Endothelial cell of umbilical vein (primary cell): ENCODE results near the gene OXNAD1. TPM values are rescaled to one million over a fixed set of nuclear protein-coding genes. Genes with fewer than 3 reads are reported as not detected.

ENCODE experiments used
- BruUV-seq: library from RNA; stranded (reverse); fragments of 400-500 nt; replicated peaks from 2 replicates; lab custom pipeline; 2021; lab: Mats Ljungman, UMichigan
- CTCF ChIA-PET: fragments of 300-600, 350-600 bp; sonication (Branson Sonifier 250); formaldehyde crosslinking; loops from one replicate; lab custom pipeline; 2021; ENCODE audit warnings: antibody characterized with exemption, inconsistent platforms; lab: Charles Lee
- POLR2A ChIA-PET: fragments of 300-600, 350-600 bp; sonication (Branson Sonifier 250); formaldehyde crosslinking; loops from one replicate; lab custom pipeline; 2021; ENCODE audit warnings: antibody characterized with exemption, inconsistent platforms; lab: Charles Lee
- DNase-seq: peaks from one replicate; pipeline ENCODE4 v3.0.0-alpha.2; 2011; ENCODE audit warnings: low read depth, low spot score
- FAIRE-seq: peaks from 2 replicates; lab custom pipeline; 2011; peaks lifted over from hg19 to GRCh38; lab: Jason Lieb, UNC
- H2AFZ ChIP-seq: 2 replicates; pipeline ENCODE4 v1.6.0; 2012; ENCODE audit warnings: low read depth, low read length, control low read depth, inconsistent platforms
- H3K27ac ChIP-seq: 2 replicates; pipeline ENCODE4 v1.5.1; 2011; ENCODE audit warnings: low read depth, mild to moderate bottlenecking, control low read depth, low read length, moderate library complexity; ENCODE audit not compliant: insufficient read depth
- H3K27me3 ChIP-seq, 2 experiments: 2 replicates each; pipeline versions ENCODE4 v1.6.0 to v1.6.1; 2011; ENCODE audit warnings: low read length in 2 of 2, mixed read lengths in 1 of 2; ENCODE audit not compliant: control insufficient read depth in 2 of 2, insufficient read depth in 2 of 2
- H3K36me3 ChIP-seq, 2 experiments: 2 replicates in 1 of 2; 3 replicates in 1 of 2; pipeline ENCODE4 v1.5.1; 2011; ENCODE audit warnings: low read length in 2 of 2, mild to moderate bottlenecking in 1 of 2, moderate library complexity in 1 of 2; ENCODE audit not compliant: control insufficient read depth in 2 of 2, insufficient read depth in 2 of 2; ENCODE audit errors: extremely low read depth in 1 of 2
- H3K4me1 ChIP-seq: 3 replicates; pipeline ENCODE4 v1.5.1; 2011; ENCODE audit warnings: mild to moderate bottlenecking, low read length; ENCODE audit not compliant: control insufficient read depth, insufficient read depth; ENCODE audit errors: extremely low read depth
- H3K4me2 ChIP-seq: 2 replicates; pipeline ENCODE4 v1.6.1; 2011; ENCODE audit warnings: low read length, control low read depth, mixed read lengths; ENCODE audit not compliant: insufficient read depth
- H3K4me3 ChIP-seq, 3 experiments: fragments of 200-600 bp in 1 of 3; sonication (generic), shearing (Covaris generic) in 1 of 3; replicated peaks in 1 of 3; 2 replicates each; pipeline ENCODE4 v1.5.1; 2011 to 2016; ENCODE audit warnings: control low read depth in 3 of 3, low read length in 3 of 3, mild to moderate bottlenecking in 2 of 3, inconsistent platforms in 1 of 3, low read depth in 1 of 3, moderate library complexity in 1 of 3; ENCODE audit not compliant: insufficient read depth in 1 of 3
- H3K79me2 ChIP-seq: 2 replicates; pipeline ENCODE4 v1.6.0; 2012; ENCODE audit warnings: low read length, inconsistent platforms; ENCODE audit not compliant: control insufficient read depth, insufficient read depth
- H3K9ac ChIP-seq: replicated peaks from 2 replicates; pipeline ENCODE3; 2011; ENCODE audit warnings: low read length, control low read depth; ENCODE audit not compliant: insufficient read depth; ENCODE audit errors: extremely low read depth
- H3K9me1 ChIP-seq: replicated peaks from 3 replicates; pipeline ENCODE4 v1.6.0; 2011; ENCODE audit warnings: mild to moderate bottlenecking, low read length; ENCODE audit not compliant: control insufficient read depth, insufficient read depth; ENCODE audit errors: extremely low read depth
- H3K9me3 ChIP-seq: replicated peaks from 2 replicates; pipeline ENCODE4 v1.5.1; 2012; ENCODE audit warnings: low read length, inconsistent platforms; ENCODE audit not compliant: control insufficient read depth, insufficient read depth
- H4K20me1 ChIP-seq: replicated peaks from 2 replicates; pipeline ENCODE3; 2011; ENCODE audit warnings: mild to moderate bottlenecking, low read length; ENCODE audit not compliant: control insufficient read depth, insufficient read depth; ENCODE audit errors: extremely low read depth
- CTCF ChIP-seq, 2 donors: IDR thresholded peaks; 1 replicate in 1 of 2; 2 replicates in 1 of 2; pipeline ENCODE4 v1.5.1; 2011; ENCODE audit warnings: low read length in 2 of 2, mild to moderate bottlenecking in 2 of 2, moderate library complexity in 2 of 2, control low read depth in 1 of 2, inconsistent platforms in 1 of 2, low read depth in 1 of 2; ENCODE audit not compliant: insufficient read depth in 1 of 2; ENCODE audit errors: extremely low read depth in 1 of 2
- EZH2 ChIP-seq: IDR thresholded peaks from 2 replicates; pipeline ENCODE4 v1.6.1; 2012; ENCODE audit warnings: borderline replicate concordance, low read depth, mild to moderate bottlenecking, moderate library complexity, low read length, inconsistent platforms; ENCODE audit not compliant: severe bottlenecking
- FOS ChIP-seq: IDR thresholded peaks from 2 replicates; pipeline ENCODE4 v1.6.1; 2011; ENCODE audit warnings: mild to moderate bottlenecking, low read length, moderate library complexity, borderline replicate concordance; ENCODE audit not compliant: insufficient read depth
- GATA2 ChIP-seq: IDR thresholded peaks from 2 replicates; pipeline ENCODE4 v1.7.0; 2011; ENCODE audit warnings: low read depth, mild to moderate bottlenecking, moderate library complexity, mixed read lengths, low read length; ENCODE audit not compliant: insufficient read length, insufficient read depth
- JUN ChIP-seq: IDR thresholded peaks from 2 replicates; pipeline ENCODE4 v1.6.1; 2011; ENCODE audit warnings: borderline replicate concordance, low read depth; ENCODE audit not compliant: insufficient read length, insufficient read depth
- MAX ChIP-seq: IDR thresholded peaks from 2 replicates; pipeline ENCODE4 v1.6.1; 2011; ENCODE audit not compliant: insufficient read depth, insufficient read length
- MYC ChIP-seq: IDR thresholded peaks from one replicate; pipeline ENCODE4 v1.6.1; 2011; ENCODE audit warnings: mild to moderate bottlenecking, low read depth, low read length
- POLR2A ChIP-seq: IDR thresholded peaks from 2 replicates; pipeline ENCODE4 v1.6.1; 2012; ENCODE audit warnings: low read depth, mild to moderate bottlenecking, control low read depth, low read length
- POLR2AphosphoS5 ChIP-seq: IDR thresholded peaks from 2 replicates; pipeline ENCODE4 v1.6.1; 2012; ENCODE audit warnings: low read depth, mild to moderate bottlenecking, control low read depth, low read length, moderate library complexity; ENCODE audit not compliant: insufficient read depth
- dilution Hi-C: fragments of 300-500 bp; cut with MboI; formaldehyde crosslinking; loops from one replicate; pipeline ENCODE4 v1.15.0; 2019; ENCODE audit warnings: low sequenced_read_pairs; ENCODE audit not compliant: extremely low pct_ligation_motif_present
- intact Hi-C: fragments of 100-400 bp; cut with micrococcal nuclease; formaldehyde crosslinking; loops from one replicate; pipeline ENCODE4 v1.10.0; 2022
- polyA plus RNA-seq, 4 experiments: library from polyadenylated mRNA; depleted of rRNA in 3 of 4; stranded (reverse) in 3 of 4; unstranded in 1 of 4; fragments of >200 nt; gene quantifications; 2 replicates each; pipeline versions ENCODE4 v1.2.1 to v1.2.3, GENCODE V29; 2011 to 2012; ENCODE audit warnings: missing spikeins in 1 of 4
- total RNA-seq: library from RNA; stranded (reverse); gene quantifications from 2 replicates; pipeline ENCODE4 v1.2.3, GENCODE V29; 2021

The OXNAD1 gene
- total and polyA plus RNA-seq, 2 donors (not counting 3 experiments of a cell fraction or from before 2014, with no cell fraction given) = 5.5 to 9.7 TPM

- FAIRE-seq (no peak), DNase-seq (no peak)
- no peak for TF ChIP-seq FOS
- no TSS peak for BruUV-seq
- dilution Hi-C loops (no loop called here), intact Hi-C loops (no loop called here)
- Histone ChIP-seq H3K9me3 (no peaks in the 10 kb centered on the region), H3K4me3 (no peak overlapping the region), H3K9ac (no peak overlapping the region), H3K9me1 (no peaks in the 10 kb centered on the region), H4K20me1 (no peaks in the 10 kb centered on the region), H3K79me2 (no peaks in the 10 kb centered on the region), H2AFZ (no peak overlapping the region), H3K27ac (no peak overlapping the region), H3K27me3 (no peaks in the 10 kb centered on the region), H3K36me3 (peaks cover 0 to 2% of the 10 kb centered on the region in 2 experiments), H3K4me2 (no peak overlapping the region), H3K4me1 (no peaks in the 10 kb centered on the region)
- CTCF ChIA-PET = interaction anchor here (1.6 to 4.2 kb wide), 2 partner anchors 12 to 215 kb away, joined by 5 to 21 read pairs; no protein-coding TSS in a partner anchor
- POLR2A ChIA-PET = no interaction called here
These were observed 37.1 kb downstream of the OXNAD1 start for GRCh38 chr3:16302082-16302631.

GRCh38 chr3:16303037-16303575 is 38.1 kb downstream of the OXNAD1 start:
- Histone ChIP-seq H3K4me2 (no peak overlapping the region), H3K4me3 (no peak overlapping the region), H3K79me2 (no peaks in the 10 kb centered on the region), H3K4me1 (no peaks in the 10 kb centered on the region), H4K20me1 (peaks cover under 1% of the 10 kb centered on the region), H3K9me3 (no peaks in the 10 kb centered on the region), H3K9ac (no peak overlapping the region), H3K36me3 (peaks cover 0 to 2% of the 10 kb centered on the region in 2 experiments), H3K27ac (no peak overlapping the region), H2AFZ (no peak overlapping the region), H3K27me3 (no peaks in the 10 kb centered on the region), H3K9me1 (no peaks in the 10 kb centered on the region)
- no TSS peak for BruUV-seq
- ChIA-PET CTCF (interaction anchor here (1.8 to 4.2 kb wide), 3 partner anchors 12 to 226 kb away, joined by 5 to 21 read pairs (median 13); no protein-coding TSS in a partner anchor), POLR2A (no interaction called here)
- dilution Hi-C loops (no loop called here), intact Hi-C loops (no loop called here)
- peak; percentile 42 for FAIRE-seq
- TF ChIP-seq MYC (no peak), POLR2AphosphoS5 (no peak), JUN (no peak), GATA2 (no peak), FOS (no peak), CTCF (IDR thresholded peaks at IDR 0.05; ENCODE audit: extremely low read depth in 1 of 2, insufficient read depth in 1 of 2, low read depth in 1 of 2, low read length in 2 of 2) (no peak), MAX (no peak), POLR2A (no peak), EZH2 (no peak)
- no peak for DNase-seq
